ENCODE measurements around the gene SNX3. TPM values are rescaled to one million over a fixed set of nuclear protein-coding genes. Genes with fewer than 3 reads are reported as not detected.

Gene SNX3
- total RNA-seq, 1 experiment from 2014 or later, result 80.7 TPM

DNA sequence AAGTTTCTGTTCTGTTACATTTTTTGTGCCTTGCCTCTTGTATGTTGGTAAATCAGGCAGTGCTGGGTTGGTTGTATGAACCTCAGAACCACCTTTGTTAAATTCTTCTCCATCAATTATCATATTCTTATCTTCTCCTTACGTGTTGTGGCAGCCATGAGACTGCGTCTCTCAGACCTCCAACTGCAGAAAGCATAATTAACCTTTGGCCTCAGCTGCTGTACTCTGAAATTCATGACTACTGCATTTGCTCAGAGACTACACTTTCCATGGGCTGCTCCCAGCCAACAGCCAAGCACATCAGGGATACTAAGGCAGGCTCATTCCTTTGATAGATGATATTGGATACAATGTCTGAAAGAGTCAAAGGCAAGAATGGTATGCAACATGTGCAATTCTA, 15.1 kb upstream of the SNX3 start:
- H2BK15ac ChIP-seq (ENCODE audit: low read depth, low read length), result no peak overlapping the region
- peaks cover 2% of the 10 kb centered on the region; the same call in 1 of the 2 replicates for H3K27me3 Mint-ChIP-seq (ENCODE audit: low read depth)
- no peak overlapping the region for H3K4me3 Mint-ChIP-seq
- no peak overlapping the region for H4K8ac ChIP-seq (replicated peaks; ENCODE audit: insufficient read length, low read depth, low read length)
- H3K27ac Mint-ChIP-seq, result no peak overlapping the region
- no peaks in the 10 kb centered on the region for H3K79me1 ChIP-seq (ENCODE audit: insufficient read depth, low read depth, low read length, poor library complexity, severe bottlenecking)
- H3K9me3 ChIP-seq (ENCODE audit: control insufficient read depth, low read depth, low read length), result no peaks in the 10 kb centered on the region
- no peaks in the 10 kb centered on the region for H4K20me1 ChIP-seq (ENCODE audit: control insufficient read depth, insufficient read depth, insufficient read length)
- H3T11ph ChIP-seq (ENCODE audit: low read length), result no peak overlapping the region
- H3K4me2 ChIP-seq (ENCODE audit: insufficient read depth, insufficient read length, low read length), result no peak overlapping the region
- no peak overlapping the region for H3K4ac ChIP-seq (ENCODE audit: low read depth, low read length)
- H2AFZ ChIP-seq (ENCODE audit: low read length), result no peak overlapping the region
- no peaks in the 10 kb centered on the region for H3K23me2 ChIP-seq (ENCODE audit: insufficient read length, low read depth, low read length, poor library complexity, severe bottlenecking)
- H3K4me1 ChIP-seq (ENCODE audit: insufficient read depth, low read length), result no peaks in the 10 kb centered on the region
- DNase-seq, result no peak
- no peaks in the 10 kb centered on the region for H3K27me3 ChIP-seq (ENCODE audit: insufficient read depth, low read length)
- no peak overlapping the region for H2AK5ac ChIP-seq (ENCODE audit: insufficient read length, low read length)
- H3K9me3 Mint-ChIP-seq, result no peaks in the 10 kb centered on the region
- H3K36me3 Mint-ChIP-seq (ENCODE audit: insufficient read depth in 1 of 3, low read depth in 3 of 3), result no peaks in the 10 kb centered on the region
- no peak overlapping the region for H4K5ac ChIP-seq (ENCODE audit: insufficient read length, low read depth, low read length)
- H3K14ac ChIP-seq (ENCODE audit: insufficient read depth, low read length), result no peak overlapping the region
- H2BK12ac ChIP-seq (ENCODE audit: insufficient read length, low read depth, low read length), result no peak overlapping the region
- H3K56ac ChIP-seq (ENCODE audit: insufficient read length, low read depth, low read length), result no peak overlapping the region
- no peak for TF ChIP-seq CTCF (conservative IDR thresholded peaks at IDR 0.05)
- H3K18ac ChIP-seq (ENCODE audit: insufficient read length, low read depth, low read length), result no peak overlapping the region
- no peak overlapping the region for H3K23ac ChIP-seq (ENCODE audit: insufficient read length, low read depth, low read length)
- H2BK20ac ChIP-seq (ENCODE audit: low read depth, low read length, poor library complexity, severe bottlenecking), result no peak overlapping the region
- no peak overlapping the region for H2BK120ac ChIP-seq (ENCODE audit: low read depth, low read length, poor library complexity, severe bottlenecking)
- no peak overlapping the region for H4K91ac ChIP-seq (ENCODE audit: insufficient read length, low read depth, low read length)
- peaks cover 24 to 25% of the 10 kb centered on the region in 2 experiments for H3K4me1 Mint-ChIP-seq
- no peaks in the 10 kb centered on the region for H3K79me2 ChIP-seq (ENCODE audit: insufficient read depth, low read length)
- WGBS (ENCODE audit: extremely low coverage, insufficient read length, low lambda C conversion rate), result no CpG with 5 or more reads among the region's 2 CpGs
- H3K27ac ChIP-seq (ENCODE audit: insufficient read length, low read depth, low read length), result no peak overlapping the region
- no peak overlapping the region for H2BK5ac ChIP-seq (ENCODE audit: insufficient read length, low read length)
- H3K9ac ChIP-seq (ENCODE audit: extremely low read depth, insufficient read length, low read length), result no peak overlapping the region

Measured in H9 (cell line).